Pancreas (tissue), 10 donors: ENCODE data around the gene AHCTF1. TPM values are rescaled to one million over a fixed set of nuclear protein-coding genes. Genes with fewer than 3 reads are reported as not detected.

ENCODE experiments used
- ATAC-seq, 4 donors: fragments of 200-7000 bp; cut with Tn5 transposase; one replicate each; pipeline versions ENCODE4 v1.8.0 to v1.9.1; 2020; ENCODE audit warnings: mild to moderate bottlenecking in 4 of 4, moderate library complexity in 4 of 4
- DNase-seq, 6 donors: peaks; one replicate each; pipeline ENCODE4 v3.0.0-alpha.2; 2020
- FAIRE-seq: peaks from 2 replicates; lab custom pipeline; 2012; peaks lifted over from hg19 to GRCh38; lab: Jason Lieb, UNC
- H3K27ac ChIP-seq, 4 donors: fragments of 200-600 bp; sonication (generic); 1 replicate in 3 of 4; 2 replicates in 1 of 4; pipeline versions ENCODE4 v1.5.0 to v1.8.0; 2020
- H3K27me3 ChIP-seq, 4 donors: fragments of 200-600 bp; one replicate each; pipeline ENCODE4 v1.8.0; 2021
- H3K36me3 ChIP-seq, 3 donors: fragments of 200-600 bp; sonication (generic) in 1 of 3; one replicate each; pipeline versions ENCODE4 v1.5.0 to v1.8.0; 2020 to 2021
- H3K4me1 ChIP-seq, 3 donors: fragments of 200-600 bp; one replicate each; pipeline ENCODE4 v1.8.0; 2021
- H3K4me3 ChIP-seq, 4 donors: fragments of 200-600 bp; sonication (generic) in 2 of 4; one replicate each; pipeline versions ENCODE4 v1.5.0 to v1.8.0; 2020 to 2021
- H3K9me3 ChIP-seq, 4 donors: fragments of 200-600 bp; one replicate each; pipeline ENCODE4 v1.8.0; 2021
- WGBS, 2 donors: extraction: QIAGEN DNeasy Blood & Tissue Kit; methylation state at CpG; one replicate each; pipeline ENCODE4 v1.1.7; 2013; 5-methylcytosine and 5-hydroxymethylcytosine counted together
- intact Hi-C, 3 donors: fragments of 100-400 bp; cut with DNase I; formaldehyde crosslinking; loops; one replicate each; pipeline versions ENCODE4 v1.11.1 to v1.14.2; 2022
- polyA plus RNA-seq, 2 donors: library from polyadenylated mRNA; stranded (reverse); fragments of 200-250 nt; gene quantifications; one replicate each; pipeline ENCODE4 v1.2.3, GENCODE V29; 2013
- total RNA-seq, 6 donors: library from RNA; stranded (reverse); fragmentation: NEBNext Ultra II Directional in 4 of 6; extraction: Animal tissue kit (Norgen Biotek cat#: 25700) in 4 of 6; gene quantifications; one replicate each; pipeline versions ENCODE4 v1.2.1 to v1.2.4, GENCODE V29; 2021 to 2023
- TF ChIP-seq, protein P1 (sequence below), 4 donors: fragments of 200-600 bp; sonication (generic) in 3 of 4; IDR thresholded peaks; one replicate each; pipeline versions ENCODE4 v1.5.0 to v1.8.0; 2021; ENCODE audit warnings: antibody characterized with exemption in 4 of 4
- donor health status: healthy with polysubstance abuse.
- donor health status: DM: no; HTN: no; CAD: no; lungs with moderate emphysema.
- donor health status: DM: no; HTN: no; CAD: no.
- donor health status: control.
- donor health status: control.
- donor health status: Bipolar disorder and iron deficiency.
- donor health status: DM: yes; HTN: yes; CAD: no.
- donor health status: DM: no; HTN: no; CAD: no.
- donor health status: DM: no; HTN: no; CAD: no.
- donor health status: DM: yes; HTN: yes; CAD: no.

The AHCTF1 gene
- total and polyA plus RNA-seq, 8 donors = 4.8 to 14.6 (median 11.5) TPM

GRCh38 chr1:246838118-246838456 is 93.7 kb downstream of the AHCTF1 start:
- WGBS, 2 donors = 72 to 87% methylated on average over 2 of the region's 2 CpGs
- ATAC-seq (no peak), FAIRE-seq (no peak), DNase-seq (no peak)
- intact Hi-C loops = no loop called here
- H3K27ac ChIP-seq = no peak overlapping the region
- no peaks in the 10 kb centered on the region for H3K27me3 ChIP-seq
- no peaks in the 10 kb centered on the region for H3K9me3 ChIP-seq
- TF ChIP-seq, protein P1, sequence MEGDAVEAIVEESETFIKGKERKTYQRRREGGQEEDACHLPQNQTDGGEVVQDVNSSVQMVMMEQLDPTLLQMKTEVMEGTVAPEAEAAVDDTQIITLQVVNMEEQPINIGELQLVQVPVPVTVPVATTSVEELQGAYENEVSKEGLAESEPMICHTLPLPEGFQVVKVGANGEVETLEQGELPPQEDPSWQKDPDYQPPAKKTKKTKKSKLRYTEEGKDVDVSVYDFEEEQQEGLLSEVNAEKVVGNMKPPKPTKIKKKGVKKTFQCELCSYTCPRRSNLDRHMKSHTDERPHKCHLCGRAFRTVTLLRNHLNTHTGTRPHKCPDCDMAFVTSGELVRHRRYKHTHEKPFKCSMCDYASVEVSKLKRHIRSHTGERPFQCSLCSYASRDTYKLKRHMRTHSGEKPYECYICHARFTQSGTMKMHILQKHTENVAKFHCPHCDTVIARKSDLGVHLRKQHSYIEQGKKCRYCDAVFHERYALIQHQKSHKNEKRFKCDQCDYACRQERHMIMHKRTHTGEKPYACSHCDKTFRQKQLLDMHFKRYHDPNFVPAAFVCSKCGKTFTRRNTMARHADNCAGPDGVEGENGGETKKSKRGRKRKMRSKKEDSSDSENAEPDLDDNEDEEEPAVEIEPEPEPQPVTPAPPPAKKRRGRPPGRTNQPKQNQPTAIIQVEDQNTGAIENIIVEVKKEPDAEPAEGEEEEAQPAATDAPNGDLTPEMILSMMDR (IDR thresholded peaks at IDR 0.05) = no peak
- H3K4me3 ChIP-seq = no peak overlapping the region
- H3K36me3 ChIP-seq = peaks cover 0 to 22% (median 0%) of the 10 kb centered on the region in 3 donors
- H3K4me1 ChIP-seq = no peaks in the 10 kb centered on the region

- WGBS, 2 donors = 85 to 89% methylated on average over 9 of the region's 9 CpGs
- H3K27ac ChIP-seq = no peak overlapping the region
- TF ChIP-seq, protein P1 (IDR thresholded peaks at IDR 0.05) = no peak
- H3K4me1 ChIP-seq = no peaks in the 10 kb centered on the region
- H3K9me3 ChIP-seq = no peaks in the 10 kb centered on the region
- ATAC-seq (no peak), DNase-seq (no peak), FAIRE-seq (no peak)
- intact Hi-C loops = no loop called here
- H3K4me3 ChIP-seq = no peak overlapping the region
- H3K27me3 ChIP-seq = no peaks in the 10 kb centered on the region
- H3K36me3 ChIP-seq = peaks cover 0 to 19% (median 0%) of the 10 kb centered on the region in 3 donors
Observed at GRCh38 chr1:246837418-246838117, 94.2 kb downstream of the AHCTF1 start.

DNA sequence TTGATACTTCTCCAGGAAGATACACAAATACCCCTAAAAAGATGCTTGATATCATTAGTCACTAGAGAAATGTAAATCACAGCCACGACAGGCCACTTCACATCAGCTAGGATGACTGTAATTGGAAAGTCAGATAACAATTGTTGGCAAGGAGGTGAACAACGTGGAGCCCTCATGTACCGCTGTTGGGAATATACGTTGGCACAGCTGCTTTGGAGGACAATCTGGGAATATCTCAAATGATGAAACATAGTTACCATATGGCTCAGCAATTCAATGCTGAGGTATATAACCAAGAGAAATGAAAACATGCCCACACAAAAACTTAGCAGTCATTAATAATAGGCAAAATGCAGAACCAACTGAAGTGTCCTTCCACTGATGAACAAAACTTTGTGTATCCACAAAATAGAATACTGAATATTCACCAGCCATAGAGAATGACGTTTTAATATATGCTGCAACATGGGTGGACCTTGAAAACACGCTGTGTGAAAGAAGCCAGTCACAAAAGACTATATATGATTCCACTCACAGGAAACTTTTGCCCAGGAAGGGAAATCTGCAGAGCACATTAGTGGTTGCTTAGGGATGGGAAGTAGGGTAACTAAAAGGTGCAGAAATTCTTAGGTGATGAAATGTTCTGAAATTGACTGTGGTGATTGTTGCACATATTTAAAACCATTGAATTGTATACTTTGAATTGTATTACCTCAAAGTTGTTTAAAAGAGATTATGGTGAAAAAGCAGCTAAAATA is 95.4 kb downstream of the AHCTF1 start:
- no peak overlapping the region for H3K4me3 ChIP-seq
- FAIRE-seq = no peak
- H3K9me3 ChIP-seq = no peaks in the 10 kb centered on the region
- no peak overlapping the region for H3K27ac ChIP-seq
- intact Hi-C loops = no loop called here
- 31 to 34% methylated on average over 6 of the region's 6 CpGs for WGBS, 2 donors
- TF ChIP-seq, protein P1 (IDR thresholded peaks at IDR 0.05) = no peak
- peaks cover 0 to 9% (median 0%) of the 10 kb centered on the region in 3 donors for H3K36me3 ChIP-seq
- no peaks in the 10 kb centered on the region for H3K4me1 ChIP-seq
- no peak for ATAC-seq
- DNase-seq = no peak
- no peaks in the 10 kb centered on the region for H3K27me3 ChIP-seq

DNA sequence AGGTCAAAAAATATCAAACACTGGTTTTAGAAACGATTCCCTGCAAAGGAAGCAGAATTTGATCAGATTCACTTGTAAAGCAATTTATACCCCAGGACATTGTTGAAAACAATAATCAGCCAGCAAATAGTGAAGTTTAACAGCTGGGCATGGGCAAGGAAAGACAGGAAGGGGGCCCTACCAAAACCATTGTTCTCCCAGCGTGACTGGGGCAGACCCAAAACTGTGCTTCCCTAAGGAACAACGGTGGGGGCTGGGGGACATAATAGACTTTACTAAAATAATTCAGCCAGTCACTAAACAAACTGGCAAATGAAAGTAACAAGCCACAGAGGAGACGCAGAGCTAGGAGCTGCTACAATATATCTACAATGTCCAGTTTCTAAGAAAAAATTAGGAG is 100.2 kb downstream of the AHCTF1 start:
- Histone ChIP-seq H3K36me3 (no peaks in the 10 kb centered on the region), H3K27ac (no peak overlapping the region), H3K4me1 (no peaks in the 10 kb centered on the region), H3K4me3 (no peak overlapping the region), H3K27me3 (no peaks in the 10 kb centered on the region), H3K9me3 (no peaks in the 10 kb centered on the region)
- DNase-seq (no peak), FAIRE-seq (no peak), ATAC-seq (no peak)
- WGBS, 2 donors = 64 to 70% methylated on average over 4 of the region's 4 CpGs
- TF ChIP-seq, protein P1 (IDR thresholded peaks at IDR 0.05) = no peak
- intact Hi-C loops = no loop called here

DNA sequence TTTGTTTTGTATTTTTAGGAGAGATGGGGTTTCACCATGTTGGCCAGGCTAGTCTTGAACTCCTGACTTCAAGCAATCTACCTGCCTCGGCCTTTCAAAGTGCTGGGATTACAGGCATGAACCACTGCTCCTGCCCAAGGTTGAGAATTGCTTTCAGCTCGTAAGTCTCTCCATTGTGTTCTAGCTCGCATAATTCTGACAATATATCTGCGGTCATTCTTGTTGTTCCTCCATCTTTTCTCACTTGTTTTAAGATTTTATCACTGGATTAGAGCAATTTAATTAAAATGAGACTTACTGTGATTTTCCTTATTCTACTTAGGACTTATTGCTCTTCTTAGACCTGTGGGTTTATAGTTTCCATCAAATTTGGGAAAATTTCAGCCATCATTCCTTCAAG is 102.9 kb downstream of the AHCTF1 start:
- DNase-seq (no peak), ATAC-seq (no peak), FAIRE-seq (no peak)
- intact Hi-C loops = no loop called here
- no peaks in the 10 kb centered on the region for H3K9me3 ChIP-seq
- no peaks in the 10 kb centered on the region for H3K4me1 ChIP-seq
- no peaks in the 10 kb centered on the region for H3K27me3 ChIP-seq
- H3K36me3 ChIP-seq = no peaks in the 10 kb centered on the region
- H3K4me3 ChIP-seq = no peak overlapping the region
- TF ChIP-seq, protein P1 (IDR thresholded peaks at IDR 0.05) = no peak
- 85 to 94% methylated on average over 4 of the region's 4 CpGs for WGBS, 2 donors
- H3K27ac ChIP-seq = no peak overlapping the region
